ENCODE results near the gene JAK2. TPM values are rescaled to one million over a fixed set of nuclear protein-coding genes. Genes with fewer than 3 reads are reported as not detected.

JAK2 gene
- total and polyA plus RNA-seq, 9 of the 15 experiments (the other 6 are each of a cell fraction or from before 2014, with no cell fraction given): 4.7 to 23.4 (median 15.3) TPM

DNA sequence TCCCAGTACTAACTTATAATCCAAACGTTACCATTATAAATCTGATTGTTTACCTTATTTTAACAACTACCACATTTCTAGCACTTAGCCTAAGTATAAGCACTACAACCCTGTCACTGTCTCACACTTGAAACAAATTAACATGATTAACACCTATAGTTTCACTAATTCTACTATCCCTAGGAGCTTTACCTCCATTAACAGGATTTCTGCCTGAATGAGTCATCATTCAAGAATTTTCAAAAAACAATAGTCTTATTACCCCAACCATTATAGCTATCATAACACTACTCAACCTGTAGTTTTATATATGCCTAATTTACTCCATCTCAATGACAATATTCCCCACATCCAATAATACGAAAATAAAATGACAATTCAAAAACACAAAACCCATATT, 110.7 kb downstream of the JAK2 start:
- H2AFZ ChIP-seq (ENCODE audit: low read depth, low read length): no peak overlapping the region
- no TSS peak for BruUV-seq (replicated peaks)

More for the DNA sequence above, 110.7 kb downstream of the JAK2 start:
- Histone ChIP-seq H3K79me2 (ENCODE audit: control insufficient read depth, insufficient read depth, low read length) (no peaks in the 10 kb centered on the region), H3K36me3 (ENCODE audit: control insufficient read depth, insufficient read depth, low read length) (no peaks in the 10 kb centered on the region), H3K4me3 (no peak overlapping the region), H3K4me1 (replicated peaks in 1 of 2; ENCODE audit: control insufficient read depth in 2 of 2, insufficient read depth in 2 of 2, low read length in 2 of 2) (no peaks in the 10 kb centered on the region), H3K9ac (ENCODE audit: insufficient read depth in 1 of 2, low read depth in 2 of 2, low read length in 2 of 2) (no peak overlapping the region), H3K9me1 (ENCODE audit: control insufficient read depth, insufficient read depth, low read length) (no peaks in the 10 kb centered on the region), H3K4me2 (ENCODE audit: insufficient read depth, low read length) (no peak overlapping the region), H3K9me3 (replicated peaks; ENCODE audit: control insufficient read depth, insufficient read depth, low read depth, low read length) (0 out of 2 replicates have a peak, but pooled peaks cover 2% of the 10 kb centered on the region), H3K27ac (ENCODE audit: extremely low read depth, low read depth, low read length) (no peak overlapping the region), H4K20me1 (replicated peaks; ENCODE audit: control insufficient read depth, insufficient read depth, low read length) (no peaks in the 10 kb centered on the region), H3K27me3 (ENCODE audit: control insufficient read depth in 2 of 2, insufficient read depth in 2 of 2, low read length in 2 of 2) (no peaks in the 10 kb centered on the region)
- 91% methylated on average over 2 of the region's 2 CpGs for WGBS (ENCODE audit: insufficient coverage, low coverage, missing lambda C conversion rate)
- in situ Hi-C loops (cut with MboI): no loop called here
- ChIA-PET CTCF (ENCODE audit: low intra/inter-chr PET ratio) (no interaction called here), POLR2A (no interaction called here)
- ATAC-seq: no peak
- no peak for FAIRE-seq
- intact Hi-C loops (cut with micrococcal nuclease): no loop called here
- TF ChIP-seq FOXK2 (conservative IDR thresholded peaks at IDR 0.05 in 1 of 2, IDR thresholded peaks at IDR 0.05 in 1 of 2; ENCODE audit: low read depth in 2 of 2) (no peak), KLF13 (tag; IDR thresholded peaks at IDR 0.05; ENCODE audit: borderline replicate concordance, low read depth) (no peak), TCF3 (CRISPR knock-in tag; IDR thresholded peaks at IDR 0.05) (no peak), RFX1 (IDR thresholded peaks at IDR 0.05) (no peak), CBX1 (IDR thresholded peaks at IDR 0.05; ENCODE audit: low read depth) (no peak), PRMT5 (CRISPR knock-in tag; IDR thresholded peaks at IDR 0.05) (no peak), MTA1 (IDR thresholded peaks at IDR 0.05; ENCODE audit: borderline replicate concordance) (no peak), ZNF124 (CRISPR knock-in tag; IDR thresholded peaks at IDR 0.05) (no peak), NR1H2 (CRISPR knock-in tag; IDR thresholded peaks at IDR 0.05) (no peak), COPS2 (conservative IDR thresholded peaks at IDR 0.05) (no peak)
- TF ChIP-seq, protein P1, sequence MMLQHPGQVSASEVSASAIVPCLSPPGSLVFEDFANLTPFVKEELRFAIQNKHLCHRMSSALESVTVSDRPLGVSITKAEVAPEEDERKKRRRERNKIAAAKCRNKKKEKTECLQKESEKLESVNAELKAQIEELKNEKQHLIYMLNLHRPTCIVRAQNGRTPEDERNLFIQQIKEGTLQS (IDR thresholded peaks at IDR 0.05): no peak
- TF ChIP-seq, protein P1 (CRISPR knock-in tag; conservative IDR thresholded peaks at IDR 0.05): no peak
- TF ChIP-seq, protein P2, sequence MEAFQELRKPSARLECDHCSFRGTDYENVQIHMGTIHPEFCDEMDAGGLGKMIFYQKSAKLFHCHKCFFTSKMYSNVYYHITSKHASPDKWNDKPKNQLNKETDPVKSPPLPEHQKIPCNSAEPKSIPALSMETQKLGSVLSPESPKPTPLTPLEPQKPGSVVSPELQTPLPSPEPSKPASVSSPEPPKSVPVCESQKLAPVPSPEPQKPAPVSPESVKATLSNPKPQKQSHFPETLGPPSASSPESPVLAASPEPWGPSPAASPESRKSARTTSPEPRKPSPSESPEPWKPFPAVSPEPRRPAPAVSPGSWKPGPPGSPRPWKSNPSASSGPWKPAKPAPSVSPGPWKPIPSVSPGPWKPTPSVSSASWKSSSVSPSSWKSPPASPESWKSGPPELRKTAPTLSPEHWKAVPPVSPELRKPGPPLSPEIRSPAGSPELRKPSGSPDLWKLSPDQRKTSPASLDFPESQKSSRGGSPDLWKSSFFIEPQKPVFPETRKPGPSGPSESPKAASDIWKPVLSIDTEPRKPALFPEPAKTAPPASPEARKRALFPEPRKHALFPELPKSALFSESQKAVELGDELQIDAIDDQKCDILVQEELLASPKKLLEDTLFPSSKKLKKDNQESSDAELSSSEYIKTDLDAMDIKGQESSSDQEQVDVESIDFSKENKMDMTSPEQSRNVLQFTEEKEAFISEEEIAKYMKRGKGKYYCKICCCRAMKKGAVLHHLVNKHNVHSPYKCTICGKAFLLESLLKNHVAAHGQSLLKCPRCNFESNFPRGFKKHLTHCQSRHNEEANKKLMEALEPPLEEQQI (IDR thresholded peaks at IDR 0.05): no peak
- TF ChIP-seq, protein P3, sequence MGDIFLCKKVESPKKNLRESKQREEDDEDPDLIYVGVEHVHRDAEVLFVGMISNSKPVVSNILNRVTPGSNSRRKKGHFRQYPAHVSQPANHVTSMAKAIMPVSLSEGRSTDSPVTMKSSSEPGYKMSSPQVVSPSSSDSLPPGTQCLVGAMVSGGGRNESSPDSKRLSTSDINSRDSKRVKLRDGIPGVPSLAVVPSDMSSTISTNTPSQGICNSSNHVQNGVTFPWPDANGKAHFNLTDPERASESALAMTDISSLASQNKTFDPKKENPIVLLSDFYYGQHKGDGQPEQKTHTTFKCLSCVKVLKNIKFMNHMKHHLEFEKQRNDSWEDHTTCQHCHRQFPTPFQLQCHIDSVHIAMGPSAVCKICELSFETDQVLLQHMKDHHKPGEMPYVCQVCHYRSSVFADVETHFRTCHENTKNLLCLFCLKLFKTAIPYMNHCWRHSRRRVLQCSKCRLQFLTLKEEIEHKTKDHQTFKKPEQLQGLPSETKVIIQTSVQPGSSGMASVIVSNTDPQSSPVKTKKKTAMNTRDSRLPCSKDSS (IDR thresholded peaks at IDR 0.05; ENCODE audit: low read depth, partially characterized antibody): no peak
- DNase-seq (ENCODE audit: extremely low read depth in 1 of 4, low spot score in 3 of 4): no peak
